Measurements from ENCODE around the gene KCND2.

- no peak for TF ChIP-seq EP300 (IDR thresholded peaks at IDR 0.05)
- TF ChIP-seq POLR2A (IDR thresholded peaks at IDR 0.05) = no peak
- TF ChIP-seq CTCF (IDR thresholded peaks at IDR 0.05) = no peak
These were observed 467.4 kb downstream of the KCND2 start for GRCh38 chr7:120740348-120740747.

Data from tibial nerve (tissue), 4 donors.